ENCODE data around the gene ZNF23. TPM values are rescaled to one million over a fixed set of nuclear protein-coding genes. Genes with fewer than 3 reads are reported as not detected.

Gene ZNF23
- total RNA-seq, 2 experiments from 2014 or later = 10.4 to 11.1 TPM

- no peak for TF ChIP-seq CTCF (IDR thresholded peaks at IDR 0.05)
- H3K27me3 Mint-ChIP-seq = peaks cover 11% of the 10 kb centered on the region
- CTCF ChIA-PET = interaction anchor here (0.8 to 1.2 kb wide), 3 partner anchors 20 to 92 kb away, joined by 3 to 5 read pairs (median 4); no protein-coding TSS in a partner anchor
- no peak for DNase-seq
- H3K36me3 Mint-ChIP-seq (ENCODE audit: low read depth) = no peaks in the 10 kb centered on the region
- no peaks in the 10 kb centered on the region for H3K9me3 Mint-ChIP-seq
- POLR2A ChIA-PET = no interaction called here
- H3K27ac Mint-ChIP-seq = no peak overlapping the region
- intact Hi-C loops (cut with micrococcal nuclease) = no loop called here
- no peak for ATAC-seq
- no peak overlapping the region for H3K4me3 Mint-ChIP-seq
- H3K4me1 Mint-ChIP-seq (ENCODE audit: low read depth) = peaks cover 14% of the 10 kb centered on the region
Observed at GRCh38 chr16:71407731-71408130, 54.3 kb downstream of the ZNF23 start.

GRCh38 chr16:71406724-71407123, 55.3 kb downstream of the ZNF23 start:
- H3K9me3 Mint-ChIP-seq = no peaks in the 10 kb centered on the region
- intact Hi-C loops (cut with micrococcal nuclease) = no loop called here
- no peaks in the 10 kb centered on the region for H3K36me3 Mint-ChIP-seq (ENCODE audit: low read depth)
- ATAC-seq (no peak), DNase-seq (no peak)
- H3K27ac Mint-ChIP-seq = no peak overlapping the region
- ChIA-PET CTCF (interaction anchor here (0.8 to 1.0 kb wide), 2 partner anchors 19 to 88 kb away, joined by 3 to 4 read pairs; no protein-coding TSS in a partner anchor), POLR2A (no interaction called here)
- TF ChIP-seq CTCF (IDR thresholded peaks at IDR 0.05) = no peak
- peaks cover 9% of the 10 kb centered on the region for H3K4me1 Mint-ChIP-seq (ENCODE audit: low read depth)
- H3K27me3 Mint-ChIP-seq = peaks cover 10% of the 10 kb centered on the region
- H3K4me3 Mint-ChIP-seq = no peak overlapping the region

- no peak for TF ChIP-seq CTCF (IDR thresholded peaks at IDR 0.05)
- DNase-seq (no peak), ATAC-seq (no peak)
- Mint-ChIP-seq H3K9me3 (no peaks in the 10 kb centered on the region), H3K4me1 (ENCODE audit: low read depth) (peaks cover 9% of the 10 kb centered on the region), H3K4me3 (no peak overlapping the region), H3K27me3 (peaks cover 10% of the 10 kb centered on the region), H3K27ac (no peak overlapping the region), H3K36me3 (ENCODE audit: low read depth) (no peaks in the 10 kb centered on the region)
- CTCF ChIA-PET = no interaction called here
- POLR2A ChIA-PET = no interaction called here
- intact Hi-C loops (cut with micrococcal nuclease) = no loop called here
Observed at GRCh38 chr16:71406316-71406715, 55.7 kb downstream of the ZNF23 start.

- H3K4me3 Mint-ChIP-seq = no peak overlapping the region
- ATAC-seq (no peak), DNase-seq (no peak)
- peaks cover 9% of the 10 kb centered on the region for H3K4me1 Mint-ChIP-seq (ENCODE audit: low read depth)
- H3K27me3 Mint-ChIP-seq = peaks cover 9% of the 10 kb centered on the region
- no peaks in the 10 kb centered on the region for H3K9me3 Mint-ChIP-seq
- CTCF ChIA-PET = interaction anchor here (2.3 kb wide), 1 partner anchor 9 kb away, joined by 13 read pairs; no protein-coding TSS in a partner anchor
- H3K36me3 Mint-ChIP-seq (ENCODE audit: low read depth) = no peaks in the 10 kb centered on the region
- POLR2A ChIA-PET = no interaction called here
- intact Hi-C loops (cut with micrococcal nuclease) = no loop called here
- no peak for TF ChIP-seq CTCF (IDR thresholded peaks at IDR 0.05)
- no peak overlapping the region for H3K27ac Mint-ChIP-seq
Observed at GRCh38 chr16:71404364-71404763, 57.7 kb downstream of the ZNF23 start.

- Mint-ChIP-seq H3K4me3 (no peak overlapping the region), H3K27ac (no peak overlapping the region), H3K4me1 (ENCODE audit: low read depth) (peaks cover 8% of the 10 kb centered on the region), H3K27me3 (peaks cover 7% of the 10 kb centered on the region), H3K9me3 (no peaks in the 10 kb centered on the region), H3K36me3 (ENCODE audit: low read depth) (no peaks in the 10 kb centered on the region)
- no peak for TF ChIP-seq CTCF (IDR thresholded peaks at IDR 0.05)
- POLR2A ChIA-PET = no interaction called here
- CTCF ChIA-PET = interaction anchor here (2.3 kb wide), 1 partner anchor 10 kb away, joined by 13 read pairs; no protein-coding TSS in a partner anchor
- intact Hi-C loops (cut with micrococcal nuclease) = no loop called here
- ATAC-seq = no peak
- no peak for DNase-seq
Observed at GRCh38 chr16:71402674-71403073, 59.4 kb downstream of the ZNF23 start.

Measured in activated CD8-positive, alpha-beta T cell treated with anti-CD3 and anti-CD28 coated beads for 36 hours (primary cell).